Right atrium auricular region (tissue), 2 donors: ENCODE results near the gene DEGS2. TPM values are rescaled to one million over a fixed set of nuclear protein-coding genes. Genes with fewer than 3 reads are reported as not detected.

Experiments used
- DNase-seq: peaks from one replicate; pipeline ENCODE4 v3.0.0-alpha.2; 2019; ENCODE audit warnings: low spot score
- H3K27ac ChIP-seq, 2 donors: fragments of 200-600 bp; sonication (generic); 1 replicate in 1 of 2; 2 replicates in 1 of 2; pipeline ENCODE4 v1.5.1; 2016 to 2019
- H3K27me3 ChIP-seq, 2 donors: fragments of 200-600 bp; sonication (generic); one replicate each; pipeline versions ENCODE4 v1.5.1 to v1.6.0; 2017 to 2019
- H3K36me3 ChIP-seq: fragments of 200-600 bp; sonication (generic); one replicate; pipeline ENCODE4 v1.5.1; 2016
- H3K4me1 ChIP-seq, 2 donors: fragments of 200-600 bp; sonication (generic); one replicate each; pipeline versions ENCODE4 v1.5.1 to v1.6.0; 2017 to 2019
- H3K4me3 ChIP-seq, 2 donors: fragments of 200-600 bp; sonication (generic); 1 replicate in 1 of 2; 2 replicates in 1 of 2; pipeline ENCODE4 v1.5.1; 2017 to 2019; ENCODE audit warnings: mild to moderate bottlenecking in 1 of 2, moderate library complexity in 1 of 2
- H3K9me3 ChIP-seq, 2 donors: fragments of 200-600 bp; sonication (generic); one replicate each; pipeline ENCODE4 v1.5.1; 2019
- CTCF ChIP-seq, 2 donors: fragments of 200-600 bp; sonication (generic); IDR thresholded peaks; one replicate each; pipeline ENCODE4 v1.5.1; 2019; ENCODE audit warnings: antibody characterized with exemption in 2 of 2
- microRNA counts, 2 donors: library from miRNA; unstranded; fragments of <30 nt; microRNA quantifications; one replicate each; lab custom pipeline; 2016 to 2017
- microRNA-seq, 2 donors: library from miRNA; unstranded; fragments of <30 nt; microRNA quantifications; one replicate each; pipeline ENCODE4, GENCODE V29; 2016 to 2017; ENCODE audit warnings: borderline number of aligned reads in 2 of 2, borderline replicate concordance in 1 of 2
- total RNA-seq, 2 donors: library from RNA; depleted of rRNA; stranded (reverse); fragments of >200 nt; gene quantifications; one replicate each; pipeline ENCODE4 v1.1.0, GENCODE V29; 2016

The DEGS2 gene
- total RNA-seq, 2 donors from 2014 or later, result not detected

DNA sequence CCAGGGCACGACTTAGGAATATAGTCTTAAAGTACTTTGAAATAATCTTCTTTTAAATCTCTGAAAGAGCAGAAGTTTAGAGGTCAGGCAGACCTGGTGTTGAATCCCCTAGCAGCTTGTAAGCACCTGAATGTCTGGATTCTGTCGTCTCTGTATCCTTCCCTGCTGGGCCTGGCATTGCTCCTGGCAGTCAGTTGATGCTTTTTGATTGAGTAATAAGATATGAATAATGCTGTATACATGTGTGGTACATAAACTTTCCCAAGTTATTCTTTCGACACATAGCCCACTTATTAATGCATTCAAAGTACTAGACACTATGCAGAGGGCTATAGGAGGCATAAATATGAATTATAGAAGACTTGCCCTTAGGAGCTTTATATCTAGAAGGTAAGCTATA, 62.8 kb downstream of the DEGS2 start:
- Histone ChIP-seq H3K36me3 (no peaks in the 10 kb centered on the region), H3K4me1 (no peaks in the 10 kb centered on the region), H3K4me3 (no peak overlapping the region), H3K27ac (no peak overlapping the region), H3K9me3 (no peaks in the 10 kb centered on the region), H3K27me3 (no peaks in the 10 kb centered on the region)
- DNase-seq, result no peak
- no peak for TF ChIP-seq CTCF (IDR thresholded peaks at IDR 0.05)

MicroRNAs within 50 kb of the gene (microRNA counts, 767-probe panel; counts per million panel counts)
- microRNA hsa-miR-151b (lab: Ali Mortazavi, UCI), result 0 to 31.0 counts per million in 2 donors
- microRNA hsa-miR-342-3p (lab: Ali Mortazavi, UCI), result 4,254 to 9,841 counts per million in 2 donors
- microRNA hsa-miR-342-5p (lab: Ali Mortazavi, UCI), result 0 to 31.0 counts per million in 2 donors

Small RNA genes within 50 kb of the gene (microRNA-seq; reads per million reads assigned to microRNA genes)
- gene MIR151B (116 to 133 reads per million in 2 donors), gene MIR342 (1,361 to 1,852 reads per million in 2 donors)

Other genes with a start within 250 kb of the DEGS2 start
- 10 to 100 TPM; 41.5 to 42.0 TPM for gene EVL, start 94.2 kb downstream of the DEGS2 start, total RNA-seq
- gene YY1, start 79.5 kb upstream of the DEGS2 start, total RNA-seq, result 10 to 100 TPM; 31.3 to 36.3 TPM
- 10 to 100 TPM; 24.7 to 34.0 TPM for gene SLC25A29, start 146.8 kb upstream of the DEGS2 start, total RNA-seq
- not detected for gene SLC25A47, start 163.7 kb upstream of the DEGS2 start, total RNA-seq
- gene WDR25, start 216.8 kb upstream of the DEGS2 start, total RNA-seq, result 1 to 10 TPM; 4.4 to 4.7 TPM